LNCAP (cell line): ENCODE measurements around the gene TLR8.

Experiments used
- TF ChIP-seq, protein P1 (sequence below): fragments of 450-650 bp; IDR thresholded peaks from 2 replicates; pipeline ENCODE4 v1.5.1; 2017; ENCODE audit warnings: mild to moderate bottlenecking

Gene TLR8

DNA sequence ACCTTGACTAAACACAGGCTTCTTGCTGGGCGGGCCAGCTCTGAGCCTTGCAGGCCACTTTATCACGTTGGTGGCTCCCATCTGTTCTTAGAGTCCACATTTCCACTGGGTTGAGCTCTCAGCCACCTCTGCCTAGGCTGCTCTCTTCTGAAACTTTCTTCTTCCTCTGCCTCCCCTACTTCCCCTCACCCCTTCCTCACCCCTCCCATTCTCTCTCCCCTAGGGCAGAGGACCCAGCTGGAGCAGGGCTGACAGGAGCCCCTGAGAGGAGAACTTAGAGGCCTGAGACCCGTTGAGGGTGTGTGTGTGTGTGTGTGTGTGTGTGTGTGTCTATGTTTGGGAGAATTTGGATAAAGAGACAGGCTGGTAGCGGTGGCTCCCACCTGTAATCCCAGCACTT lies 48.6 kb downstream of the TLR8 start:
- TF ChIP-seq, protein P1, sequence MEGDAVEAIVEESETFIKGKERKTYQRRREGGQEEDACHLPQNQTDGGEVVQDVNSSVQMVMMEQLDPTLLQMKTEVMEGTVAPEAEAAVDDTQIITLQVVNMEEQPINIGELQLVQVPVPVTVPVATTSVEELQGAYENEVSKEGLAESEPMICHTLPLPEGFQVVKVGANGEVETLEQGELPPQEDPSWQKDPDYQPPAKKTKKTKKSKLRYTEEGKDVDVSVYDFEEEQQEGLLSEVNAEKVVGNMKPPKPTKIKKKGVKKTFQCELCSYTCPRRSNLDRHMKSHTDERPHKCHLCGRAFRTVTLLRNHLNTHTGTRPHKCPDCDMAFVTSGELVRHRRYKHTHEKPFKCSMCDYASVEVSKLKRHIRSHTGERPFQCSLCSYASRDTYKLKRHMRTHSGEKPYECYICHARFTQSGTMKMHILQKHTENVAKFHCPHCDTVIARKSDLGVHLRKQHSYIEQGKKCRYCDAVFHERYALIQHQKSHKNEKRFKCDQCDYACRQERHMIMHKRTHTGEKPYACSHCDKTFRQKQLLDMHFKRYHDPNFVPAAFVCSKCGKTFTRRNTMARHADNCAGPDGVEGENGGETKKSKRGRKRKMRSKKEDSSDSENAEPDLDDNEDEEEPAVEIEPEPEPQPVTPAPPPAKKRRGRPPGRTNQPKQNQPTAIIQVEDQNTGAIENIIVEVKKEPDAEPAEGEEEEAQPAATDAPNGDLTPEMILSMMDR: no peak

DNA sequence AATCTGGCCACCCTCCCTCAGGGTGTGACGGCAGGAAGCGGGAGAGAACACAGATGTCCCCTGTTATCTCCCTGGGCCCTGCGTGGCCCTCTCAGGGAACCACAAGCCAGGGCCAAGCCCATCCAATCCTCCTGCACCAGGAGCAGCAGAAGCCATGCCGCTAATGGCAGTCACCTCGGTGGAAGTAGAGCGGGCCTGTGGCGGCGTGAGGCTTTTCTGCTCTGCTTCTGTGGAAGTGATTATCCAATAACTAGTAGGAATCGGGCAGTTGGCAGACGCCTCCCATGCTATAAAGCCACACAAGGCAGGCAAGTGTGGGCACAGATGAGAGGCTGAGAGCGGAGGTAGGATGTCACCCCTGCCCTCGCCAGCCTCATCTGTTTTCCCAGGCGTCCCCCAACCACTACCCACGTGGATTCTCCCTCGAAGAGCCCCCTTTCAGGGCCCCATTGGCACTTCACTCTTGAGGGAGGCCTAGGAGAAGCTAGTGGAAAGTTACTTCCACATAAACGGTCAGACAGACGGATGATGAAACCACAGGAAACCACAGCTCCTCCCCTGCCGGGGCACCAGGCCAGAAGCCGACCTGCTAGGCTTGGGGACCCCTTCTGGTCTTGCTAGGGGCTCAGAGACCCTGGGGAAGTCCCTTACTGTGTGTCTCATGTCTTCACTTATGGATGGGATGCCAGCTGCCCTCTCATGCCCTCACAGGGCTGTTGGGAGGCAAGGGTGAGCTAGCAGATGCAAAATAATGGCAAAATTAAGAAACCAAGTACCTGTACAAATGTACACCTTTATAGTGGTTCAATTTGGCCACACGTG lies 49.7 kb downstream of the TLR8 start:
- TF ChIP-seq, protein P1: no peak

DNA sequence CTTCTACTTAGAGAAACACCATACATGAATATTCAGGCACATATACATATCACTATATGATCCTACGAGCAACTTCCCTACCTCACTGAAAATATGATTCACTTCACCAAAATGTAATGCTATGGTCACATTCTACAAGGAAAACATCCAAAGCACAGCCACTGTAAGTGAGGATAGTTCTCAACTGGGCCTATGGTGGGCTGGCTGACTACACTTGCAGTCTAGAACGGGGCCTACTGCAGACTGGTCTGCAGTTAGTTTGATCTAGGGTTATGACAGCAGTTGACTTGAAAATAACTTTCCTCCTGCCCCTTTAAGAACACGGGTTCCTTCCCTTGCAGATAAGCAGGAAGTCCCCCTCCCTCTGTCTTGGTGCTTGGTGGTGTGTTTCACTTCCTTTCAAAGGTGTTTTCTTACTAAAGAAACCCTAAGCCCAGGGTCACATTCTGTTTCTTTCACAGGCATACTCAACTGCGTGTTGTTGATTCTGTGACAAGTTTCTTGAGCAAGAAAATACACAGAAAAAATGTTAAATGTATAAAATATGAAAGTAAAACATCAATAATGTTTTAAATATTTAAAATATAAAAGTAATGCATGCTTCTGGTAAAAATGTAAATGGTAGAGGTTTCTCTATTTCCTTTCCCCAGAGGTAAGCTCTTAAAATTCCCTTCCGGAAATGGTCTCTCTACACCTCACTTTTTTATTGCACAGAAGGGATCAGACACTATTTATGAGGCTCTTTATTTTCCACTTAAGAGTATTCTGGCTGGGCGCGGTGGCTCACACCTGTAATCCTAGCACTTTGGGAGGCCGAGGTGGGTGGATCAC lies 50.5 kb downstream of the TLR8 start:
- TF ChIP-seq, protein P1: no peak

DNA sequence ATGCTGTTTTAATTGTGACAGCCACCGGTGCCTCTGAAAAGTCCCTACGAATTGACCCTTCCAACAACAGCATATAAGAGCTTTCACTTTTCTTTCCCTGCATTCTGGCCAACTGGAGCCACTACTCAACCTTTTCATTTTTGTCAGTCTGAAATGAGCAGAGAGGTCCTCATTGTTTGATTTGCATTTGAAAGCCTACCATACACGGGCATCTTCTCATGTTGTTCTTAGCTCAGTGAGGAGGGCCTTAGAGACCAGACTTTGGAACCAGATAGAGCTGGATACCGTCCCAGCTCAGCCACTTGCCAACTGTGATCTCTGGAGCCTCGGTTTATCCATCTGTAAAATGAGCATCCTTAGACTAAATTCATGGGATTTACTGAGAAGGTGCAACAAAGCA lies 51.6 kb downstream of the TLR8 start:
- TF ChIP-seq, protein P1: no peak

DNA sequence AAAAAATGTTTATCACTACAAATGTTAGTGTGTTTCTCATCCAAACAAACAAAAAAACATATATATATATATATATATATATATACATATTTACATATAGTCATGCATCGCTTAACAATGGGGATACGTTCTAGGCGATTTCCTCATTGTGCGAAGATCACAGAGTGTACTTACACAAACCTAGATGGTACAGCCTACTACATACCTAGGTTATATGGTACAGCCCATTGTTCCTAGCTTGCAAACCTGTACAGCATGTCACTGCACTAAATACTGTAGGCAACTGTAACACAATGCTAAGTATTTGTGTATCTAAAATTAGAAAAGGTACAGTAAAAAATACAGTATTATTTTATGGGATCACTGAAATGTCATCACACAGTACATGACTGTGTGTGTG lies 52.0 kb downstream of the TLR8 start:
- TF ChIP-seq, protein P1: no peak

DNA sequence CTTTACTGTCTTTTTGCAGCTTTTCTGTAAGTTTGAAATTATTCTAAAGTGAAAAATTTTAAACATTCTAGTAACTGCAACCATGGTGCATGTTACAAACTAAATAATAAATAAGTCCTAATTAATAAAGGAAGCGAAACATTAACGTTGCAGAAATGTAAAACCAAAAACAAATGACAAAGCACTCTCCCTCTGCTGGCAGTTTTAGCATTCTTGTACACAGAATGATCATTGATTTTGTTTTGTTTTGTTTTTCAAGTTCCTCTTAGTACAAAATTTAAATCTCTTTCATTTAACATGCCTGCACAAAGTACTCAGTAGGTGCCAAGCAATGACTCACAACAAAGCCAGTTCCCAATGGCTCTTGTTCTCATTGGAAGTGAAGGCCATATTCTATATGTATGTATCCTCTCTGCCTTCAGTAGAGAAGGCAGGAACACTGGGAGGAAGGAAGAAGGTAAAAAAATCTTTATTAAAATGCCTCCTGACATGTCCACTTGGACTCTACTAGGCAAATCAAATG lies 54.8 kb downstream of the TLR8 start:
- TF ChIP-seq, protein P1: no peak

DNA sequence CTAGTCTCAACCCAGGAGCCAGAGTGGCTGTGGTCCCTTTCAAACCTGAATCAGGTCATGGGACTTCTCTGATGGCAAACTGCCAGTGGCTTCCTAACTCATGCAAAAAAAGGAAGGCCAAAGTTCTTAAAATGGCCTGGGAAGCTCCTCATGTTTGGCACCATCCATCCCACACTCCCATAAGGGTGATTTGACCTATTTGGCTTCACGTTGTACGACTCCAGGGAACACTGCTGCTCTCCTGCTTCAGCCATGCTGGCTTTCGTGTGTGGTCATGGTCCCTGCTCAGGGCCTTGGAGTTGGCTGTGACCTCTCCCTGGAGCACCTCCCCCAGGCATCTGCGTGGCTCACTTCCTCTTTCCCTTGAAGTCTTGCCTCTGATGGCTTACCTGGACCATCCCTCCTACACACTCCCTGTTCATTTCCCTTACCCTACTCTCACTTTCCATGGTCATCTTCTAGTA lies 55.7 kb downstream of the TLR8 start:
- TF ChIP-seq, protein P1: no peak
